Fibroblast of lung (primary cell): ENCODE data around the gene TMEM59.

Source experiments
- CTCF ChIP-seq, 2 donors: IDR thresholded peaks in 1 of 2; conservative IDR thresholded peaks in 1 of 2; 1 replicate in 1 of 2; 2 replicates in 1 of 2; pipeline ENCODE4 v1.5.1; 2011 to 2012; ENCODE audit warnings: low read length in 2 of 2, control low read depth in 1 of 2, inconsistent platforms in 1 of 2, low read depth in 1 of 2, mild to moderate bottlenecking in 1 of 2
- EZH2 ChIP-seq: IDR thresholded peaks from 2 replicates; pipeline ENCODE4 v1.5.1; 2012; ENCODE audit warnings: low read length, control low read depth, mild to moderate bottlenecking; ENCODE audit errors: missing control alignments

- TF ChIP-seq CTCF (conservative IDR thresholded peaks at IDR 0.05 in 1 of 2, IDR thresholded peaks at IDR 0.05 in 1 of 2; ENCODE audit: low read depth in 1 of 2, low read length in 2 of 2) = no peak
- TF ChIP-seq EZH2 = no peak
Measured at GRCh38 chr1:53986458-53986857, 66.5 kb downstream of the TMEM59 start.
